Activated CD4-positive, alpha-beta T cell treated with anti-CD3 and anti-CD28 coated beads, Interleukin-2, Interleukin-6, amounts not matched to agents 100 ng/mL and 50 ng/mL, durations not matched to agents 16 hours and 8 hours (primary cell): Measurements from ENCODE around the gene ANKRD20A1.
A peak's percentile ranks its signal among the peaks of the same experiment; 100 is the strongest.
"Not testable (repeated sequence)": the region's sequence is repeated elsewhere in the genome, so short reads cannot be mapped to it uniquely, and the experiment has no call there.

ENCODE experiments used
- DNase-seq: peaks from one replicate; pipeline ENCODE4 v3.0.0-alpha.2; 2020

Gene ANKRD20A1

DNA sequence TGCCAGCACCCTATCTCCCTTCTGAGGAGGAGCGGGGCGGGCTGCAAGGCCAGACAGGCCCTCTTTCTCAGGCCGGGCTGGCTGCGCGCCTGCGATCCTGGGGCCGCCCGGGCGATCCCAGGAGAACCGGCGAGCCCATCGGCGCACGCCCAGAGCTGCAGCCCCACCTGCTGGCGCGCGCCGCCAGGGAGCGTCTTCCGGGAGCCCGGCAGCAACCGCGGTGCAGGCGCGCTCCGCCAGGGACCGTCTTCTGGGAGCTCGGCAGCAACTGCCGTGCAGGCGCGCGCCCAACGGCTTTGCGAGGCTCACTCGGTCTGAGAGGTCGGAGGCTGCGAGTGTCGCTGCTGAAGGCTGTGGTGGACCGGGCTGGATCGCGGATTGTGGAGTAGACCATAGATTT is at the start of gene ANKRD20A1:
Gene ANKRD20A1 (plus strand): TSS at position 61 of the 400 bp plus-strand sequence. CDS start 496 bp downstream, outside the sequence.
- not testable (repeated sequence) for DNase-seq

DNA sequence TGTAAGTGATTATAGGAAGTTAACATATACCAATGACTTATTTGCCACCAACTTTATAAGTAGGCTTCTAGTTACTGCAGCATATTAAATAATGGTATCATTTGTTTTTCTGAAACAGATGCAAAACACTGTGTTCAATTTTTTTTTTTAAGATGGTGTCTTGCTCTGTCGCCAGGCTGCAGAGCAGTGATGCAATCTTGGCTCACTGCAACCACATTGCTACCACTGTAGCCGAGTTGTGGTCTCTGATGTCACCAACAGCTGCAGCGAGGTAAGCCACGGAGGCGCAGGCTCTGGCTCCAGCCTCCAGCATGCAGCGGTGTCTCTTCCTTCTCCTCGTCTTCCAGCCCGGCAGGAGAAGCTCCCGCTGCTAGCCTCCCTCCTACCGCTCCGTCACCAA is 26.6 kb upstream of the ANKRD20A1 start:
- DNase-seq: peak; percentile 56
